ENCODE results near the gene NME8.

The NME8 gene

DNA sequence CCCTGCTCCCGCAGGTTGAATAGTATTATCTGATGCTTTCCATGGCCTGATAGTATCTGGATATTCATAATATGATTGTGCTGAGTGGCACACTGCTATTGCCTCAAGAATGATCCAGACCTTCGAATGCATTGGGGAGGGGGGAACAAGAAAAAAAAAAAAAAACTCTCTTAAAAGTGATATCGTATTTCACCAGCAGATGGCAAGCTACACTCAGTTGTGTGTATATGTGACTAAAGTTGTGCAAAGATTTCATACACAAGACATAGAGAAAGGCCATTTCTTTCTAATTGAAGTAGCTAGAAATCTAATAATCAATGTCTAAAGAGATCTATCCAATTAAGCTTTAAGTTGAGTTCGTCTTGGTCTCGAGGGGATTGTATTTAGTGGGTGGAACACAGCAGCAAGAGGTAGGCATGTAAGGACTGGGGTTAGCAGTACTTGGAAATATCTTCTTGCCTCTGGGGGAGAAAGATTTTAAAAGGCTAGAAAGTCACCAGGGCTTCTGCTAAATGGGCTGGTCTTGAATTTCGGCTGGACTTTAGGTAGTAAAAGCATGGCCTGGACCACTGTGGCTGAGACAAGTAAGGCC, 52.9 kb downstream of the NME8 start:
- DNase-seq (ENCODE audit: low read depth in 2 of 2), result no peak

DNA sequence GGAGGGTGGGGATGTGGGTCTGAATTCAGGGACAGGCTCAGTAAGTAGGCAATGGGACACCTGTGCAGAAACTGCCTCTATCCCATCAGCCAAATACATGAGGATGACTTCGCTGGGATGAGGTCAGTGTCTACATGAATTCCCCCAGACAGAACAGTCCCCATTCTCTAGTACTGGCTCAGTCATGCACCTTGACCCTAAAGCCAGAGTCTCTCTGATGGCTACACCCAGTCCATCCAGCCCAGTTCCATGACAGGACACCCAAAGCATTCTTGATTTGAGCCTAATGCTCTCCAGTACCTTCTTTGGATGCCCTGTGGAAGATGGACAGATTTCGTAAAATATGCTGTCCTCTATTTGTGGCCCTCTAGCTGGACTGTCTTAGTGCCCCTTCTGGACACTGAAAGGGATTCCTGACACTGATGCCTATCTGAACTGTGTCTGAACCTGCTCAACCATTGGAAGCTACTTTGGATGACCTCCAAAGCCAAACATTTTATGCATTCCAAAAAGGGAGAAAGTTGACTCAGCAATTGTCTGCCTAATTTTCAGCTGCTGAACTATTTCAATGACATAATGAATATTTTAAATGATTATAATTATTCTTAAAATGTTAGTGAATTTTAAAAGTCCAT, 53.6 kb downstream of the NME8 start:
- DNase-seq (ENCODE audit: low read depth in 2 of 2), result no peak

DNA sequence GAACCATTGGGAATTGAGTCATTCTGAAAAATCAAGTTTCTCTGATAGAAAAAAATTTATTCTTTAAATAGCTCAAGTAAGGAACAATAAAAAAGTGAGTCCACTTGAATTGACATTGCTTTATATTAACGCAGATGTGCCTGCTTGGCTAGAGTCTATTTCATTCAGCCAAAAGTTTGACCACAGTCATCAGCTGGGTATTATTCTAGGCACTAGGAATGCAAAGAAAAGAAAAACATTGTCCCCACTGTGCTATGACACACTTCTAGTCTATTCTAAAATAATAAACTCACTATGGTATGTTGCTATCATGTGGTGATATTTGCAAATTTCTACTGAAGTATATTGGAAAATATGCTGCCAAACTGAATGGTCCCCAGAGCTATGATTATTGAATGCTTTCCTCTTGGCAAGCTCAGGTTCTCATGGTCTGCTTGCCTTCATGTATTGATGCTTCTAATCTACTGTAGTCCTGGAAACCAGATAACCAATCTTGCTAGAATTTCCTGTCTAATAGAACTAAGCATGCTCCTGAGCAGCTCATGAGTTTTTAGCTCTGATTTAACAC, 59.9 kb downstream of the NME8 start:
- DNase-seq (ENCODE audit: low read depth in 2 of 2), result no peak

DNA sequence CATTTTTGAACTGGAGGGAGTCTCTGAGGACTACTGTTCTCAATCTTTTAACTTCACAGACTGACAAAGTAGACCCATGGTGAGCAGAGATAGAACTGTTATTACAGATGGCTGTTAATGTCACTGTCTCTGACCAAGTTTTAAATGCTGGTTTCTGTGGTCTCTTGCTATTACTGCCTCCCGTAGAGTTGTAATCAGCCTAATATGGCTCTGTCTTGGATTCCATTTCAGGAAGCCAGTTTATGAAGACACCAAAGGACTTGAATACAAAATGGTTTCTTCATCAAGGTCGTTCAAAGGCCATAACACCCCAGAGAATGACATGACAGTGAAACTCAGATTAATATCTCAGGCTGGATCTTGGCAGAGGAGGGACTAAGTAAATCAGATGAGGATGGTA, 64.4 kb downstream of the NME8 start:
- DNase-seq (ENCODE audit: low read depth in 2 of 2), result no peak

DNA sequence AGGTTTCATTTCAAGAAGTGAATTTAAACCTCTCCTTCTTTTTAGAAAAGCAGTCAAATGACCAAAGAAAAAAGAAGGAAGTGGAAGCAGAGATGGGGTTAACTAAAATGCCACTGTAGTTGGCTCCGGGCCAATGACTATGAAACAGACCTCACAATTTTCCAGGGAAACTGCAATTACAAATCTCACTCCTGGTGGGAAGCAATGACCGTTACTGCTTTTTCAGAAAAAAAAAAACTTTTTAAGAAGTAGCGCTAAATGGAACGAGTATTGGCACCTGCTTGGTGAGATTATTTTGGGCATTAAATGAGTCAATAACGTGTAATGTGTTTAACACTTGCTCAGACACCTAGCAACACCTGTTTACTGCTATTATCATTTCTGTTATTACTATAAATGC, 67.0 kb downstream of the NME8 start:
- DNase-seq (ENCODE audit: low read depth in 2 of 2), result no peak

DNA sequence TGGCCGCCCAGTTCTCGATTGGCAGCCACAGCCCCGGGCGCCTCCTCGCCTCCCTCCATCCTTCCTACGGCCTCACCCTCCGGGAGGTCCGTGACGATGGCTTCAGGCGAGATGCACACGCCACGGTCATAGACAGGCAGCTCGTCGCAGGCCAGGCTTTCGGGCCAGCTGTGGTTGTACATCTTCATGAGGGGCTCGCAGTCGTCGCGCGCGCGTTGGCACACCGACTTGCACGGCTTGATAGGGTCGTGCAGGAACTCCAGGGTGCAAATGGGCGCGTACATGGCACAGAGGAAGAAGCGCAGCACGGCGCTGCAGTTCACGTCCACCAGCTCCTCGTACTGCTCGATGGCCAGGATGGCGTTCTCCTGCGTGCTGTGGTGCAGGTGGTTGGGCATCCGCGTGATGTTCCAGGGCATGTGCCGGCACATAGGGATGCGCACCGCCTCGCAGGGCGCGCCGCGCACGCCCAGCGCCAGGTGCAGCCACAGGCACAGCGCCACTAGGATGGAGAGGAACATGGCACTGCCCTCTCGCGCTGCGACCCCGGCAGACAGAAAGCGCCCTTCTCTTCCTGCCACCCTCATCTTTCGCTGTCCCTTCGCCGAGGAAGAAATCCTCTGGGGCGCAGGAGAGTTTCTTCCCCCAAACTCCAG, 67.7 kb downstream of the NME8 start:
- no peak for DNase-seq (ENCODE audit: low read depth in 2 of 2)

DNA sequence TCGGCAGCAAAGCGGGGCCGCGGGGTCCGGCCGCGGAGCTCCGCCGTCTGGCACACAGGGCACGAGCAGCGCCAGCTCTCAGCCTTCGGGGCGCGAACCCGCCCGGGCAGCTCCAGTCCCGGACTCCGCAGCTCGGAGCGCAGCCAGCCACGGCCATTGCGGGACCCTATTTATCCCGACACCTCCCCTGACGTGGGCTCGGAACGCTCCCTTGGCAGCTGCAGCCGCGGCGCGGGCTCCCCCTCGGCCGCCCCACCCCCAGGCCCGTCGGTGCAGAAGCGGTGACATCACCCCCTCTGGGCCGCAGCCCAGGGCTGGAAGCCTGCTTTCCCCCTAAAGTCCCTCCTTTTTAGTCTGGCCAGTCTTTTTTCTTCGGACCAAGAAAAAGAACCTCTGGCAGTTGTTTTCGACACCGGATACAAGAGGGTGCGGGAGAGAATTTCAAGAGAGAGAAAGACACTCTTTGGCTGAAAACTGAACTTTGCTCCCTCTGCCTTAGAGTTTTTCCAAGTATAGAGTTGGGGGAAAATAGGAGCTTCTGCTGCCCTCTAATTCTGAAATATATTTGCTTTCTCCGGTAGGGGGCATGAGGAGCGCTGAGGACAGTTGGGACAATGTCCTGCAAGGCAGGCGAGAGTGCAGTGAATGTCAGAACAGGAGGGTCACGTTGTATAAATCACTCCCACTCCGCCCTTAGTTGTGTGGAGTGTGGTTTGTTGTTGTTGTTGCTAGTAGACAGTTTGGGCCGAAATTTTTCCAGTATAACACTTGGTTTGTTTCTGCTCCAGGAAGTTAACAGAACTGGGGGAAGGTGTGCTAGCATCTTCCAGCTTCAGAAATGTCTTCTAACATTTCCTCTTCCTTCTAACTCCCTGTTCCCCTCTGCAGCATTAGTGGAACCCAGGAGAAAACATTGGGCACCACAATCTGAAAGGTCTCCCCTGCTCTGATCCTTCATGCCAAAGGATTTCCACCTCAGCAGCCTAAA, 68.6 kb downstream of the NME8 start, which contains the start of gene SFRP4:
Gene SFRP4 (minus strand): TSS at position 145 of the 988 bp plus-strand sequence. CDS start 280 bp downstream, outside the sequence.
- DNase-seq (ENCODE audit: low read depth in 2 of 2), result no peak

DNA sequence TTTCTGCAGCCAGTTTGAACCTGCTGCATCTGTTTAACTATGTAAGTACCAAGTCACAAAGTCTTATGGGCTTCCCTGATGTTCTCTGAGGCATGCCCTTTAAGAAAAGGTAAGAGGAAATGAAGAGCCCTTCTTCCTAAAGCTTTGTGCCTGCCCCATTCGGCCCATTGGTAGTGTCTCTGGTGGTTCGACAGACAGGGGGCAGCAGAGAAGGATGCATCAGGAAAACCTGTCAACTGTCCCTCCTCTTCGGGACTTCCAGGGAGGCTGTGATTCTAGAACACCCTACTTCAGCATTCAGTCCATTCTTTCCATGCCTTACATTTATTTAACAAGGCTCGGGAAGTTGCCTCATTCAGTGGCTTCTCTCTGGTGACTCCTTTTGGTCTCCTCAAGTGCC, 70.1 kb downstream of the NME8 start:
- DNase-seq (ENCODE audit: low read depth in 2 of 2), result no peak

DNA sequence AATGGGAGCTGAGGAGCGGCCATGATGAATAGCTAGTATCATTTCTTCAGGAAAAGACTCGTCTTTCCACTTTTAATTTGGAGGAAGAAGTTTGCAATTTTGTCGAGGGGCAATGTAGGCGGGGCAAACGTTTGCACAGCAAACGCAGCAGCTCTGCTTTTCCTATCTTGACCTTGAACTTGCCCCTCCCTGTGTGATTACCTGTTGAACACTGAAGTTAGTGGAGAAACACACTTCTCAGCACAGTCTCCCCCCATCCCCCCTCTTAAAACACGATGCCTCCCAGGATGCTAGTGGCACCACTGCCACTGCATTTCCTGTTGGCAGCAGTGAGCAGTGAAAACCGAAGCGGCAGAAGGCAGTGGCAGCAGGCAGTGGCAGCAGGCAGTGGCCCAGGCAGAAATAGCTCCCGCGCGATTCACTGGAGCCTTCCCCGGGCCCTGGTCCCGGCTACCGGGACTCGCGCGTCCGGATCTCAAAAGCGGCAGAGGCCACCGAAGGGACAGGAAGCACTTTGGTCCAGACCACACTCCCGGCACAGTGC, 72.0 kb downstream of the NME8 start, which contains the start of gene EPDR1:
Gene EPDR1 (plus strand): TSS at position 336 of the 544 bp plus-strand sequence. CDS start 300 bp downstream, outside the sequence.
- DNase-seq (ENCODE audit: low read depth in 2 of 2), result no peak

DNA sequence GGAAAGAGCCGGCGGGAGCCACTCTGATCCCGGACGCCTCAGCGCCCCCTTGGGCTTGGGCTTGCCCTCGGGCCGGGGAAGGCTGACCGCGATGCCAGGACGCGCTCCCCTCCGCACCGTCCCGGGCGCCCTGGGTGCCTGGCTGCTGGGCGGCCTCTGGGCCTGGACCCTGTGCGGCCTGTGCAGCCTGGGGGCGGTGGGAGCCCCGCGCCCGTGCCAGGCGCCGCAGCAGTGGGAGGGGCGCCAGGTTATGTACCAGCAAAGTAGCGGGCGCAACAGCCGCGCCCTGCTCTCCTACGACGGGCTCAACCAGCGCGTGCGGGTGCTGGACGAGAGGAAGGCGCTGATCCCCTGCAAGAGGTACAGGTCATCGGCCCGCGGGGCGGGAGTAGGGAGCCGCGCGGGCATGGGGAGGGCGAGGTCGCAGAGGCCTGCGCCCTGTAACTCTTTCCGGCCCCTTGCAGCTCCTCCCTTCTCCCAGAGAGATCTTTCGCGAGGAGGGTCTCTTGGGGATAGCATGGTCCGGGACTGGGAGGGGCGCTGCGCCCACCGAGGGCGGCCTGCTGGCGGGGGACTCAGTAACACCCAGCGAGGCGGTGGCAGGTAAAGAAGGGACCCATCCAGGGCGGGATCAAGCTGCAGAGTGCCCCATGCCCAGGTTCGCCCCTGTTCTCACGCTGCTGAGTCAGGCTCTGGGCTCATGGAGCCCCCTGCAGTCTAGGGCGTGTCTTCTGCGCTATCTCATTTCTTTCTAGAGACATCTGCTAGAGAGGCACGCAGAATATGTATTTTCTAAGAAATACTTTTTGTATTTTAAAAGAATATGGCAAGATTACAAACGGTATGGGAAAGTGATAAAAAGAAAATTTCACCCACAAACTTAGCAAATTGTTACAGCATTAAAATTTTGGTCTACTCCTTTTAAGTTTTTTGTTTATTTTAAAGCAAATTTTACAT, 72.7 kb downstream of the NME8 start:
- no peak for DNase-seq (ENCODE audit: low read depth in 2 of 2)

DNA sequence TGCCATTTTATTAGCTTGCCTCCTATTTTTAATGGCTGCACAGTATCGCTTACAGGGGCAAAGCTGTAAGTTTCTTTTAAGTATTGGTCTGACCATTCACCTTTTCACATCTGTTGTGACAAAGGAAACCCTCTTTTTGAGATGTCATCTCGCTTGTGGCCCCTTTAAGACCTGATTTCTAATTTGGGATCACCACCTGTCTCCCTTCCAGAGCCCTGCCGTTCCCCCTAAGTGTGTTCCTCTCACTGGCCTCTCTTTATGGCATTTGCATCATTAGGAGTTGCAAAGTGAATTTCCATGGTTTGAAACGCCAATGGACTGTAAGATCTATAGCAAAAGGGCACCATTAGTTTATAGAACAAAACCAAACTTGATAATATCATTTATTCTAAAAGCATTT, 73.5 kb downstream of the NME8 start:
- no peak for DNase-seq (ENCODE audit: low read depth in 2 of 2)

DNA sequence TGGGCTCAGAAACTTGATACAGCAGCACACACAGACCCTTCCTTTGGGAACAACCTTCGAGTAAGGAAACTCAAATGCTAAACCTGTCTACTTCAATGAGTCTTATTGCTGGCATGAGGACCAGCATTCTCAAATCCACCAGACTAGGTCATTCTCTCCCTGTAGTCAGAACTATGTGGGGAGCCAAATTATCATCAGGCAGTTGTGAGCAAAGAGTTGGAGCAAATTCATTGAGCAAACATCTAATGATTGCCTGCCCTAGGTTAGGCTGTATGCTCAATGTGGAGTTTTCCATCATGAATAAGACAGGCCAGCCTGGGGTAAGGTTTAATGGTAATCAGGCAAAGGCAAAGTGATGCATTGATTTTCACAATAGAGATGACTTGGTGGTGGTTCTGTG, 75.6 kb downstream of the NME8 start:
- DNase-seq (ENCODE audit: low read depth in 2 of 2), result no peak

DNA sequence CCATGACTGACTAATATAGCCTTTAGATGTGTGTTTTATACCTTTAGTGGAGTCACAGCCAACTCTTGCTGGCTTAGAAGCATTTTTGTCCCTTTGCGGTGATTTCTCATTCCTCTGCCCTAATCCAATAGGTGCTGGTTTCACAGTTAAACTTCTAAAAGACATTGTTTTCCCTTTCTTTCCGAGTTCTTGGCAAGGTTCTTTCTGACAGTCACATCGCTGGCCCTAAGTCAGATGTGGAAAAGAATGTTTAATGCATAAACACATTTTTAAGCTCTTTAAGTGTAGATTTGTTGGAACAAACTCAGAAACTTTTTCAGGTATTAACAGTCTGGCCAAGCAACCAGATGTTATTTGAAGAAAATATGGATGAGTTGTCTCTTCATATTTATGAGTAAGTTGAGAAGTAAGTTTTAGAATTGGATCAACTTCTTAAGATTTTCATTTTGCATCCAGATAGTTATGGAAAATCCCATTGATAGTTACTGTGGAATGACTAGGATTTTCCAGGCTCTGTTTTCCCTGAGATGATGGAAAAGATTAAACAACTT, 76.2 kb downstream of the NME8 start:
- no peak for DNase-seq (ENCODE audit: low read depth in 2 of 2)

DNA sequence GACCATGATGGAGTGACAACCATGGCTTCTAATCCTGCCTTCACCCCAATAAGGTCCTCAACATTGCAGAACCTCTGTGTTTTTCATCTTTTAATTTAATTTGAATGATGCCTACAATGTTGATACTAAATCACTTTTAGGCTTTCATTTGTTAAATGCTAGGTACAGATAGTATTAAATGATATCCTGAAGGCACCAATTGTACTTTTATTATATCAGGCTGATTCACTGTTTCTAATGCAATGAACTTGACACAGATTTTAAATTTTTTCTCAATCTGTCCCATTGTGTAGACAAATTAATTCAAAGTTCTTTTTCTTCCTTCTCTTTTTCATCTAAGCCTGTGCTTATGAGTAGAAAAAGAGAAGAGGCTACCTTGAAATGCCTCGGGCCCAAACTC, 77.2 kb downstream of the NME8 start:
- DNase-seq (ENCODE audit: low read depth in 2 of 2), result no peak

DNA sequence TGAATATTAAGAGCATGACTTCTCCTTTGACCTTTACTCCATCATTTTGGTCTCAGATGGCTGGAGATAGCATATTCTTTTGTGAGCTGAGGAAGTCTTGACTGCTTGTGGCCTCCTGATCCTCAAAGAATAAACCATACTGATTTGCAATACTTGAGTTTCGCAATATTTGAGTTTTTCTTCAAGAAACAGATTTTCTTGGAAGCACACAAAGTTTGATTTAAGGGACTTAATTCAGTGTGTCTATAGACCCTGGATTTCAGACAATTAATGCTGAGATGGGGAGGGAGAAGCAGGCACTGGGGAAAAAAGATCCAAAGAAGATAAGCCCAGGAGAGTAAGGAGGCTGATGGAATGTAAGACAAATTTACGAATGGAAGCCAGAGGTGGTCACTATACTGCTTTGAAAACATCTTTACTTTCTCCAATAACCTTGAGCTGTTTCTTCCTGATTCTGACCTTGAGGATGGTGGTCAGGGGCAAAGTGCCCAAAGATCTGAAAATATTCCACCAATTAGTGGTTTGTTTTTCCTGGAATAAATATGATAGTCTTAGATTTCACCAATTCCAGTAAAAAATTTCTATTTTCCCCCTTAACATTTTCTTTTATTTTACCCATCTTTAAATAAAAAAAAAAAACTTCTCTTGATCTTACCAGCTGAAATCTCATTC, 79.5 kb downstream of the NME8 start:
- DNase-seq (ENCODE audit: low read depth in 2 of 2), result no peak

DNA sequence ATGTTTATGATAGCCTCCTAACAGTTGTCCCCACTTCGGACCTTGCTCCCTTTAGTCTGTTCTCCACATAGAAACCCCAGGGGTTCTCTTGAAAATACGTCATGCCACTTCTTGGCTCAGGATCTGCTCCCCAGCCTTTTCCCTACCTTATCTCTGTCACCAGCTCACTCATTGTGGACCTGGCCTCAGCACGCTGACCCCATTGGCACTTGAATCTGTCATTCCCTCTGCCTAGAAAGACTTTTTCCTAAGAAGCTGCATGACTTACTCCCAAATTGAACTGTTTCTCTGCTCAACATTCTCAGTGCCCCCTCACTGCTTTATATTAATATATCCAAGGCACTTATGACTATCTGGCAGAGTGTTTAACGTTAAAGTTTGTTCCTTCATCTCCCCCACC, 80.5 kb downstream of the NME8 start:
- DNase-seq (ENCODE audit: low read depth in 2 of 2), result no peak

DNA sequence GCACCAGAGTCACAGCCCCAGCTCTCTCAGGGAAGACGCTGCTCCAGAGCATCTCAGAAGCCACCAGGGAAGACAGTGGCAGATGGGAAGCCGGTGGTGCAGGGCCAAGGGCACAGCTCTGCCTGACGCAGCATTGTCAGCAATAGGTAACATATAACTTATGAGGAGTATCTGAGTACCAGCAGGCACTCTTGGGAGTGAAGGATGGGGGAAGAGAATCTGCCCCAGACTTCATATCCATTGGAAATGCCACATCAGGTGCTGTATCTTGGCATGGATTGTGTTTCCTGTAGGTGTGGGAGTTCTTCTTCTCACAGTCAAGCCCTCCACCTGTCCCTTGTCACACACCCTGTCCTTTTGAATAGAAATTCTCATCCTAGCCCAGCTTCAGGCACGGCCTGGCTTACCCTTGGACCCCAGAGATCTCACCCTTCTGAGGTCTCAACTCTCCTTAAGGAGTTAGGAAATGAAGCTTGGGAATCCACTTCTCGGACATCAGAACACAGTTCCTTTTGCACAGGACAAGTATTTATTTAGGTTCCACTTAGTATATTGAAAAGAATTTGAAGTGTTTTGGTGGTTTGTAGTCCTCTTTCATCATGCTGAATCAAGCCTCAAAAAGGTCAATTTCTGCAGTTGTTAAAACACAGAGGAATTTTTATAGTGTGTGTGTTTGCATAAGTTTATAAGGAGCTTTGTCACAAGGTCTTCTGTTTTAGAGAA, 82.0 kb downstream of the NME8 start:
- no peak for DNase-seq (ENCODE audit: low read depth in 2 of 2)

DNA sequence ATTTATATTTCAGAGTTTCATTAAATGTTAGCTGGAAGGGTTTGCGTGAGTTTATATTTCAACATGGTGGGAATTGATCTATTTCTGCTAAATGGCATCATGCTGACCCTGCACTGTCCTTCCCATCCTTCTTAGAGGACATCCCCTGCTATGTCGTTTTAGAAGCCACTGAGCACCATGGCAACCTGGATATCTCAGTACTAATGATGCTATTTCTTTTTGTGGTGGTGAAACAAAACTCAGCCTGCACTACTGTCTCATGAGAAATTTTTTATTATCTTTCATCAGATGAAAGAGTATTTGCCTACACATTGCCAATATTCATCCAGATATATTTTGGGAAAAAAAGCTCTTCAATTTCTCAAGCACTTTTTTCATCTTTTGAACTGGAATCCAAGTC, 84.1 kb downstream of the NME8 start:
- DNase-seq (ENCODE audit: low read depth in 2 of 2), result no peak
